ENCODE results near the gene DCST2. TPM values are rescaled to one million over a fixed set of nuclear protein-coding genes. Genes with fewer than 3 reads are reported as not detected.

Gene DCST2
- polyA plus RNA-seq, 1 donor: 4.1 TPM

- H3K27me3 ChIP-seq (ENCODE audit: control insufficient read depth, insufficient read depth, low read length): no peaks in the 10 kb centered on the region
- H3K4me1 ChIP-seq (ENCODE audit: control insufficient read depth, insufficient read depth, low read length): peaks cover 38% of the 10 kb centered on the region
- peaks cover 18% of the 10 kb centered on the region for H3K36me3 ChIP-seq (ENCODE audit: control insufficient read depth, insufficient read depth, low read length)
- H3K4me3 ChIP-seq (ENCODE audit: low read length): peak overlapping the region; percentile 68
- no peaks in the 10 kb centered on the region for H3K9me3 ChIP-seq (ENCODE audit: control insufficient read depth, low read depth, low read length)
- WGBS (ENCODE audit: insufficient coverage, low lambda C conversion rate): 0% methylated on average over 1 of the region's 37 CpGs
- H3K27ac ChIP-seq (ENCODE audit: low read length): peak overlapping the region; percentile 100
- peak; percentile 98 to 99 for DNase-seq
Observed at GRCh38 chr1:154973344-154974101, 60.1 kb downstream of the DCST2 start.

- H3K27ac ChIP-seq (ENCODE audit: low read length): peak overlapping the region; percentile 100
- H3K4me3 ChIP-seq (ENCODE audit: low read length): peak overlapping the region; percentile 68
- WGBS (ENCODE audit: insufficient coverage, low lambda C conversion rate): 20% methylated on average over 2 of the region's 18 CpGs
- H3K27me3 ChIP-seq (ENCODE audit: control insufficient read depth, insufficient read depth, low read length): no peaks in the 10 kb centered on the region
- peak; percentile 62 to 84 for DNase-seq
- no peaks in the 10 kb centered on the region for H3K9me3 ChIP-seq (ENCODE audit: control insufficient read depth, low read depth, low read length)
- peaks cover 38% of the 10 kb centered on the region for H3K4me1 ChIP-seq (ENCODE audit: control insufficient read depth, insufficient read depth, low read length)
- peaks cover 21% of the 10 kb centered on the region for H3K36me3 ChIP-seq (ENCODE audit: control insufficient read depth, insufficient read depth, low read length)
Observed at GRCh38 chr1:154972517-154973343, 60.9 kb downstream of the DCST2 start.

- Histone ChIP-seq H3K27ac (ENCODE audit: low read length) (peak overlapping the region; percentile 100), H3K4me1 (ENCODE audit: control insufficient read depth, insufficient read depth, low read length) (peaks cover 38% of the 10 kb centered on the region), H3K36me3 (ENCODE audit: control insufficient read depth, insufficient read depth, low read length) (peaks cover 27% of the 10 kb centered on the region), H3K4me3 (ENCODE audit: low read length) (no peak overlapping the region), H3K9me3 (ENCODE audit: control insufficient read depth, low read depth, low read length) (no peaks in the 10 kb centered on the region), H3K27me3 (ENCODE audit: control insufficient read depth, insufficient read depth, low read length) (no peaks in the 10 kb centered on the region)
- 60% methylated on average over 1 of the region's 3 CpGs for WGBS (ENCODE audit: insufficient coverage, low lambda C conversion rate)
- DNase-seq: no peak
Observed at GRCh38 chr1:154972213-154972516, 61.4 kb downstream of the DCST2 start.

GRCh38 chr1:154971341-154971998 is 62.1 kb downstream of the DCST2 start:
- no peak for DNase-seq
- no CpG with 5 or more reads among the region's 10 CpGs for WGBS (ENCODE audit: insufficient coverage, low lambda C conversion rate)
- peaks cover 34% of the 10 kb centered on the region for H3K36me3 ChIP-seq (ENCODE audit: control insufficient read depth, insufficient read depth, low read length)
- H3K9me3 ChIP-seq (ENCODE audit: control insufficient read depth, low read depth, low read length): no peaks in the 10 kb centered on the region
- H3K4me1 ChIP-seq (ENCODE audit: control insufficient read depth, insufficient read depth, low read length): peaks cover 33% of the 10 kb centered on the region
- H3K27ac ChIP-seq (ENCODE audit: low read length): peak overlapping the region; percentile 70
- peak overlapping the region; percentile 33 for H3K4me3 ChIP-seq (ENCODE audit: low read length)
- H3K27me3 ChIP-seq (ENCODE audit: control insufficient read depth, insufficient read depth, low read length): no peaks in the 10 kb centered on the region

- 24% methylated on average over 3 of the region's 15 CpGs for WGBS (ENCODE audit: insufficient coverage, low lambda C conversion rate)
- H3K36me3 ChIP-seq (ENCODE audit: control insufficient read depth, insufficient read depth, low read length): peaks cover 41% of the 10 kb centered on the region
- peaks cover 30% of the 10 kb centered on the region for H3K4me1 ChIP-seq (ENCODE audit: control insufficient read depth, insufficient read depth, low read length)
- peak within 1 kb of the TSS; percentile 70 for H3K27ac ChIP-seq (ENCODE audit: low read length)
- no peaks in the 10 kb centered on the region for H3K9me3 ChIP-seq (ENCODE audit: control insufficient read depth, low read depth, low read length)
- DNase-seq: peak; percentile 84 to 85
- H3K4me3 ChIP-seq (ENCODE audit: low read length): peak within 1 kb of the TSS; percentile 33
- no peaks in the 10 kb centered on the region for H3K27me3 ChIP-seq (ENCODE audit: control insufficient read depth, insufficient read depth, low read length)
Observed at GRCh38 chr1:154970631-154971340, 62.8 kb downstream of the DCST2 start, which contains the start of gene SHC1. TSS of gene SHC1 (minus strand) at chr1:154970747. CDS start at chr1:154970526, 221 bp downstream.

GRCh38 chr1:154969860-154970452 is 63.6 kb downstream of the DCST2 start:
- Histone ChIP-seq H3K27ac (ENCODE audit: low read length) (peak overlapping the region; percentile 70), H3K36me3 (ENCODE audit: control insufficient read depth, insufficient read depth, low read length) (peaks cover 48% of the 10 kb centered on the region), H3K4me1 (ENCODE audit: control insufficient read depth, insufficient read depth, low read length) (peaks cover 30% of the 10 kb centered on the region), H3K9me3 (ENCODE audit: control insufficient read depth, low read depth, low read length) (no peaks in the 10 kb centered on the region), H3K4me3 (ENCODE audit: low read length) (peak overlapping the region; percentile 33), H3K27me3 (ENCODE audit: control insufficient read depth, insufficient read depth, low read length) (no peaks in the 10 kb centered on the region)
- WGBS (ENCODE audit: insufficient coverage, low lambda C conversion rate): 80% methylated on average over 1 of the region's 22 CpGs
- DNase-seq: no peak

- Histone ChIP-seq H3K4me1 (ENCODE audit: control insufficient read depth, insufficient read depth, low read length) (peaks cover 30% of the 10 kb centered on the region), H3K4me3 (ENCODE audit: low read length) (peak overlapping the region; percentile 6), H3K27me3 (ENCODE audit: control insufficient read depth, insufficient read depth, low read length) (no peaks in the 10 kb centered on the region), H3K9me3 (ENCODE audit: control insufficient read depth, low read depth, low read length) (no peaks in the 10 kb centered on the region), H3K27ac (ENCODE audit: low read length) (no peak overlapping the region), H3K36me3 (ENCODE audit: control insufficient read depth, insufficient read depth, low read length) (peaks cover 55% of the 10 kb centered on the region)
- no CpG with 5 or more reads among the region's 5 CpGs for WGBS (ENCODE audit: insufficient coverage, low lambda C conversion rate)
- DNase-seq: no peak
Observed at GRCh38 chr1:154969246-154969645, 64.3 kb downstream of the DCST2 start.

GRCh38 chr1:154968731-154969130 is 64.8 kb downstream of the DCST2 start:
- no peak for DNase-seq
- Histone ChIP-seq H3K4me1 (ENCODE audit: control insufficient read depth, insufficient read depth, low read length) (peaks cover 30% of the 10 kb centered on the region), H3K4me3 (ENCODE audit: low read length) (peak overlapping the region; percentile 6), H3K9me3 (ENCODE audit: control insufficient read depth, low read depth, low read length) (no peaks in the 10 kb centered on the region), H3K36me3 (ENCODE audit: control insufficient read depth, insufficient read depth, low read length) (peaks cover 60% of the 10 kb centered on the region), H3K27me3 (ENCODE audit: control insufficient read depth, insufficient read depth, low read length) (no peaks in the 10 kb centered on the region), H3K27ac (ENCODE audit: low read length) (no peak overlapping the region)
- WGBS (ENCODE audit: insufficient coverage, low lambda C conversion rate): no CpG with 5 or more reads among the region's 3 CpGs
